ENCODE data around the gene PCDHGB6.
"Not testable (repeated sequence)": the region's sequence is repeated elsewhere in the genome, so short reads cannot be mapped to it uniquely, and the experiment has no call there.

The PCDHGB6 gene

DNA sequence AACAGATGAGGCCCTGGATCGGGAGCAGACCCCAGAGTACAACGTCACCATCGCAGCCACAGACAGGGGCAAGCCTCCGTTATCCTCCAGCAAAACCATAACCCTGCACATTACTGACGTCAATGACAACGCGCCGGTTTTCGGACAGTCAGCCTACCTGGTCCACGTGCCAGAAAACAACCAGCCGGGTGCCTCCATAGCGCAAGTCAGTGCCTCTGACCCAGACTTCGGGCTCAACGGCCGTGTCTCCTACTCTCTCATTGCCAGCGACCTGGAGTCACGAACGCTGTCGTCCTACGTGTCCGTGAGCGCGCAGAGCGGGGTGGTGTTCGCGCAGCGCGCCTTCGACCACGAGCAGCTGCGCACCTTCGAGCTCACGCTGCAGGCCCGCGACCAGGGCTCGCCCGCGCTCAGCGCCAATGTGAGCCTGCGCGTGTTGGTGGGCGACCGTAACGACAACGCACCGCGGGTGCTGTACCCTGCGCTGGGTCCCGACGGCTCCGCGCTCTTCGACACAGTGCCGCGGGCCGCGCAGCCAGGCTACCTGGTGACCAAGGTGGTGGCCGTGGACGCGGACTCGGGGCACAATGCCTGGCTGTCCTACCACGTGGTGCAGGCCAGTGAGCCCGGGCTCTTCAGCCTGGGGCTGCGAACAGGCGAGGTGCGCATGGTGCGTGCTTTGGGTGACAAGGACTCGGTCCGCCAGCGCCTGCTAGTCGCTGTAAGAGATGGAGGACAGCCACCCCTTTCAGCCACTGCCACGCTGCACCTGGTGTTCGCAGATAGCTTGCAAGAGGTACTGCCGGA, 11.5 kb downstream of the PCDHGB6 start:
- no peak for DNase-seq

DNA sequence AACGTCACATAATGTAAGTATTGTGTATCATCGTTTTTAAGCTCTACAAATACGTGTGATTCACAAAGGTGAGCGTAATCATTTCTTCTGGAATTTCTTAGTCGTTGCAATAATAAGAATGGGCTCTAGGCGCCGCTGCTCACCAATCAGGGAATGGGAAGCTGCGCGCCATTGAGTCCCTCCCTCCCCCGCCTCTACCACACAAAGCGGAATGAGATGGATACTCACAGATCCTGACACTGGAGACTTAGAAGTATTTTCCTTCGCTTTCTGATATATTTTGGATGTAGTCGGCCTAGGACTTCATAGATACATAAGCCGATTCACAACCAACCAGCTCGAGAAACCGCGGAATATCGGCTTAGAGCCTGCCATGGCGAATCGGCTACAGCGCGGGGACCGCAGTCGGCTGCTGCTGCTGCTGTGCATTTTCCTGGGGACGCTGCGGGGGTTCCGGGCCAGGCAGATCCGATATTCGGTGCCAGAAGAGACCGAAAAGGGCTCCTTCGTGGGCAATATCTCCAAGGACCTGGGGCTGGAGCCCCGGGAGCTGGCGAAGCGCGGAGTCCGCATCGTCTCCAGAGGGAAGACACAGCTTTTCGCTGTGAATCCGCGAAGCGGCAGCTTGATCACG, 13.2 kb downstream of the PCDHGB6 start, which contains the start of gene PCDHGA11:
TSS of gene PCDHGA11 (plus strand) at position 197 of the 634 bp plus-strand sequence. CDS start at position 374, 177 bp downstream.
- DNase-seq: no peak

DNA sequence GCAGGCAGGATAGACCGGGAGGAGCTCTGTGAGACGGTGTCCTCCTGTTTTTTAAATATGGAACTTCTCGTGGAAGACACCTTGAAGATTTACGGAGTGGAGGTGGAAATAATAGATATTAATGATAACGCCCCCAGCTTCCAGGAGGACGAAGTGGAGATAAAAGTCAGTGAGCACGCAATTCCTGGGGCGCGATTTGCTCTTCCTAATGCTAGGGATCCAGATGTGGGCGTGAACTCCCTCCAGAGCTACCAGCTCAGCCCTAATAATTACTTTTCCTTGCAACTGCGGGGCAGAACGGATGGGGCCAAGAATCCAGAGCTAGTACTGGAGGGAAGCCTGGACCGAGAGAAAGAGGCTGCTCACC, 13.7 kb downstream of the PCDHGB6 start:
- DNase-seq: no peak

DNA sequence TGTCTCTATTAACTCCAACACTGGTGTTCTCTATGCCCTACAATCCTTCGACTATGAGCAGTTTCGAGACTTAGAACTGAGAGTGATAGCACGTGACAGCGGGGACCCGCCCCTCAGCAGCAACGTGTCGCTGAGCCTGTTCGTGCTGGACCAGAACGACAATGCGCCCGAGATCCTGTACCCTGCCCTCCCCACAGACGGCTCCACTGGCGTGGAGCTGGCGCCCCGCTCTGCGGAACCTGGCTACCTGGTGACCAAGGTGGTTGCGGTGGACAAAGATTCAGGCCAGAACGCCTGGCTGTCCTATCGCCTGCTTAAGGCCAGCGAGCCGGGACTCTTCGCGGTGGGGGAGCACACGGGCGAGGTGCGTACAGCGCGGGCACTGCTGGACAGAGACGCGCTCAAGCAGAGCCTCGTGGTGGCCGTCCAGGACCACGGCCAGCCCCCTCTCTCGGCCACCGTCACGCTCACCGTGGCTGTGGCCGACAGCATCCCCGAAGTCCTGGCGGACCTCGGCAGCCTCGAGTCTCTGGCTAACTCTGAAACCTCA, 15.0 kb downstream of the PCDHGB6 start:
- DNase-seq: no peak

DNA sequence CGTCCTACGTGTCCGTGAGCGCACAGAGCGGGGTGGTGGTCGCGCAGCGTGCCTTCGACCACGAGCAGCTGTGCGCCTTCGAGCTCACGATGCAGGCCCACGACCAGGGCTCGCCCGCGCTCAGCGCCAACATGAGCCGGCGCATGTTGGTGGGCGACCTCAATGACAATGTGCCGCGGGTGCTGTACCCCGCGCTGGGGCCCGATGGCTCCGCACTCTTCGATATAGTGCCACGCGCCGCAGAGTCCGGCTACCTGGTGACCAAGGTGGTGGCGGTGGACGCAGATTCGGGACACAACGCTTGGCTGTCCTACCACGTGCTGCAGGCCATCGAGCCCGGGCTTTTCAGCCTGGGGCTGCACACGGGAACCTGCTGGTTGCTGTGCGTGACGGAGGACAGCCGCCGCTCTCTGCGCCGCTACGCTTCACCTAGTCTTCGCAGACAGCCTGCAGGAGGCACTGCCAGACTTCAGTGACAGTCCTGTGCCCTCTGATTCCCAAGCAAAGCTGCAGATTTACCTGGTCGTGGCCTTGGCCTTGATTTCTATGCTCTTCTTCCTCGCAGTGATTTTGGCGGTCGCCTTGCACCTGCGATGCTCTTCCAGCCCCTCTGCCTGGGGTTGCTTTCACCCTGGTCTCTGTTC, 20.1 kb downstream of the PCDHGB6 start:
- DNase-seq: no peak

DNA sequence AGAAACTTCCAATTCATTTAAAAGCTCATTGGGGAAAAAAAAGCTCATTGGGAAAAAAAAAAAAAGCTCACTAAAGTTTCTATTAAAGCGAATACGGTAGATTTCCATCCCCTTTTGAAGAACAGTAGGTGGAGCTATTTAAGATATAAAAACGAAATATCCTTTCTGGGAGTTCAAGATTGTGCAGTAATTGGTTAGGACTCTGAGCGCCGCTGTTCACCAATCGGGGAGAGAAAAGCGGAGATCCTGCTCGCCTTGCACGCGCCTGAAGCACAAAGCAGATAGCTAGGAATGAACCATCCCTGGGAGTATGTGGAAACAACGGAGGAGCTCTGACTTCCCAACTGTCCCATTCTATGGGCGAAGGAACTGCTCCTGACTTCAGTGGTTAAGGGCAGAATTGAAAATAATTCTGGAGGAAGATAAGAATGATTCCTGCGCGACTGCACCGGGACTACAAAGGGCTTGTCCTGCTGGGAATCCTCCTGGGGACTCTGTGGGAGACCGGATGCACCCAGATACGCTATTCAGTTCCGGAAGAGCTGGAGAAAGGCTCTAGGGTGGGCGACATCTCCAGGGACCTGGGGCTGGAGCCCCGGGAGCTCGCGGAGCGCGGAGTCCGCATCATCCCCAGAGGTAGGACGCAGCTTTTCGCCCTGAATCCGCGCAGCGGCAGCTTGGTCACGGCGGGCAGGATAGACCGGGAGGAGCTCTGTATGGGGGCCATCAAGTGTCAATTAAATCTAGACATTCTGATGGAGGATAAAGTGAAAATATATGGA, 22.7 kb downstream of the PCDHGB6 start, which contains the start of gene PCDHGA12:
TSS of gene PCDHGA12 (plus strand) at position 176 of the 782 bp plus-strand sequence. CDS start at position 429, 253 bp downstream.
- no peak for DNase-seq

DNA sequence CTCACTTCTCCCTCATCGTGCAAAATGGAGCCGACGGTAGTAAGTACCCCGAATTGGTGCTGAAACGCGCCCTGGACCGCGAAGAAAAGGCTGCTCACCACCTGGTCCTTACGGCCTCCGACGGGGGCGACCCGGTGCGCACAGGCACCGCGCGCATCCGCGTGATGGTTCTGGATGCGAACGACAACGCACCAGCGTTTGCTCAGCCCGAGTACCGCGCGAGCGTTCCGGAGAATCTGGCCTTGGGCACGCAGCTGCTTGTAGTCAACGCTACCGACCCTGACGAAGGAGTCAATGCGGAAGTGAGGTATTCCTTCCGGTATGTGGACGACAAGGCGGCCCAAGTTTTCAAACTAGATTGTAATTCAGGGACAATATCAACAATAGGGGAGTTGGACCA, 23.5 kb downstream of the PCDHGB6 start:
- no peak for DNase-seq

DNA sequence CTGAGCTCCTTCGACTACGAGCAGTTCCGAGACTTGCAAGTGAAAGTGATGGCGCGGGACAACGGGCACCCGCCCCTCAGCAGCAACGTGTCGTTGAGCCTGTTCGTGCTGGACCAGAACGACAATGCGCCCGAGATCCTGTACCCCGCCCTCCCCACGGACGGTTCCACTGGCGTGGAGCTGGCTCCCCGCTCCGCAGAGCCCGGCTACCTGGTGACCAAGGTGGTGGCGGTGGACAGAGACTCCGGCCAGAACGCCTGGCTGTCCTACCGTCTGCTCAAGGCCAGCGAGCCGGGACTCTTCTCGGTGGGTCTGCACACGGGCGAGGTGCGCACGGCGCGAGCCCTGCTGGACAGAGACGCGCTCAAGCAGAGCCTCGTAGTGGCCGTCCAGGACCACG, 24.5 kb downstream of the PCDHGB6 start:
- DNase-seq: not testable (repeated sequence)

DNA sequence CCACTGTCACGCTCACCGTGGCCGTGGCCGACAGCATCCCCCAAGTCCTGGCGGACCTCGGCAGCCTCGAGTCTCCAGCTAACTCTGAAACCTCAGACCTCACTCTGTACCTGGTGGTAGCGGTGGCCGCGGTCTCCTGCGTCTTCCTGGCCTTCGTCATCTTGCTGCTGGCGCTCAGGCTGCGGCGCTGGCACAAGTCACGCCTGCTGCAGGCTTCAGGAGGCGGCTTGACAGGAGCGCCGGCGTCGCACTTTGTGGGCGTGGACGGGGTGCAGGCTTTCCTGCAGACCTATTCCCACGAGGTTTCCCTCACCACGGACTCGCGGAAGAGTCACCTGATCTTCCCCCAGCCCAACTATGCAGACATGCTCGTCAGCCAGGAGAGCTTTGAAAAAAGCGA, 24.9 kb downstream of the PCDHGB6 start:
- not testable (repeated sequence) for DNase-seq

DNA sequence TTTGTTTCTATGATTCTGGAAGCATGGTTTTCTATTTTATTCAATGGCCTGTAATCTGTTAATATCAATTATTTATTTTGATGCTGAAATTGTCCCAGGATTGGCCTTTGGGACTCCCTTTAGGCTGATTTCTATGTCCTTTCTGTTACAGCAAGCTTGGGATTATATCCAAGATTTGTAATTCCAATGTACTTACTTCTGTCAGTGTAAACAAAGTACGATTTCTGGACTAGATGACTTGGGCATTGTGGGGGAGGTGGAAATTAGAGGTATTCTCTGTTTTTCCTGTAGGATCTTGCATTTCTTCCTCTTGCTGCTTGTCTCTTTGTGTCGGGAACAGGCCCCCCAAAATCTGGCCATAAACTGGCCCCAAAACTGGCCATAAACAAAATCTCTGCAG, 26.2 kb downstream of the PCDHGB6 start:
- no peak for DNase-seq

DNA sequence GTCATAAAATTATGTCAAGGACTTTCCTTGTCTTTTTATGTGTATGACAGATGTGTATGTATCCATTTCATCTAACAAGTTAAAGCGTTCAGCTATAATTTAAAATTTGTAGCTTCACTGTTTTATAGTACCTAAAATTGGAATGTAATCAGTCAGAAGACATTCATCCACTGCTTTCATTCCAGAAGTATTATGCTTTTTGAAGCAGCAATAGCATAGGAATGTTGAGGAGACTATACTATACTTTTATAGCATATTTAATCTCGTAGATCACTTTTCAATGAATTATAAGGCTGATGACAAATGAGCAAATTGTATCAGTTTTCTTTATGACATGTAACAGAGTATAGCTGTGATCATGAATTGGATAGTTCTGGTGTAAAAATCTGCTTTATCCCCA, 29.4 kb downstream of the PCDHGB6 start:
- DNase-seq: no peak

DNA sequence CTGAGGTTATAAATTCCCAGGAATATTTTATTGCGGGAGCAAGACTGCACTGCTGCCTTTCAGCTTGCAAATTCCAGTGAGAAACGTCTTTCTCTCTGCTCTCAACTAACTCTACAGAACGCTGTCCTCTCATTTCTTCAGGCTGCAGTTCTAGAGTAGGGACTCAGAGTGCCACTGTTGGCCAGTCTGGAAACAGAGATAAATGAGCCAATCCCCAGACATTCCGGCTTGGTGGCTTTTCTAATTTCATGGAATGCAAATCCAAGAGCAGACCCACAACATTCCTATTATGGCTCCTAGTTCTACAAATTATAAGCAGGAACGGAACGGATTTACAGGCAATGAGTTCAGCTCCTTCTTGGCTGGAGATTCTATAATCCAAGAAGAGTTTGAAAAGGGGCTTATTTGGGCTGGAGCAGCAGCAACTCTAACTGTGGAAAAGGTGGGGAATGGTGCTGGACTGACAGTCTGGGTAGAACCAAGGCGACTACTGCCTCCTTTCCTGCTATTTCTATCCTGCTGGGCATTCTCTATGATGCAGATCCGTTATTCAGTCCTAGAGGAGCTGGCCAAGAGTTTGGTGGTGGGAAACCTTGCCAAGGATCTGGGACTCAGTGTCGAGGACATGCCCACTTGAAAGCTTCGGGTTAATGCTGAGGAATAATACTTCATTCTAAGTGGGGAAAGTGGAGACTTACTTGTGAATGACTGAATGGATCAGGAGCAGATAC, 31.8 kb downstream of the PCDHGB6 start:
- DNase-seq: no peak

DNA sequence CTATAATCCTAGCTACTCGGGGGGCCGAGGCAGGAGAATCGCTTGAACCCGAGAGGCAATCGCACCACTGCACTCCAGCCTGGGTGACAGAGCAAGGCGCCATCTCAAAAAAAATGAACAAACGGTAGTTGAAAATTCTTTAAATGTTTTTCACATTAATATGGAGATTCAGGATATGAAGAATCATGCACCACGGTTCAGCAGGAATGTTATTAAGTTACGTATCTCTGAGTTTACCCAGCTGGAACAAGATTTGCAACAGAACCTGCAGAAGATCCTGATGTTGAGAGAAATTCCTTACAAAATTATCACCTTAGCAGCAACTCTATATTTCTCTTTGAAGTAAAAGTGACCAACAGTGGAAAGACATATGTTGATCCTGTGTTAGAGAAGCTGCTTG, 32.5 kb downstream of the PCDHGB6 start:
- DNase-seq: no peak

DNA sequence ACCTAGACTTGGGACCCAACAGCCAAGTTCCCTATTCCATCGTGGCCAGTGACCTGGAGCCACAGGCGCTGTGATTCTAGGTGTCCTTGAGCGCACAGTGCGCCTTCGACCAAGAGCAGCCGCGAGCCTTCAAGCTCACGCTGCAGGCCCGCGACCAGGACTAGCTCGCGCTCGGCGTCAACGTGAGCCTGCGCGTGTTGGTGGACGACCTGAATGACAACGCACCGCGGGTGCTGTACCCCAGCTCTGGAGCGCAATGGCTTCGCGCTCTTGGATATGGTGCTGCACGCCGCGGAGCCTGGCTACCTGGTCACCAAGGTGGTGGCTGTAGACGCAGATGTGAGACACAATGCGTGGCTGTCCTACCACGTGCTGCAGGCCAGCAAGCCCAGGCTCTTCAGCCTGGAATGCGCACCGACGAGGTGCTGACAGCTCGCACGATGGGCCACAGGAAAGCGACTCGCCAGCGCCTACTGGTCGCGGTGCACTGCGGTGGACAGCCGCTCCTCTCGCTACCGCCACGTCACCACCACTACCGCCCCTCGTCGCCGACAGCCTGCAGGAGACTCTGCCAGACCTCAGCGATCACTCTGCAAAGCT, 33.9 kb downstream of the PCDHGB6 start:
- no peak for DNase-seq
